Ramos (cell line): ENCODE measurements around the gene SEL1L3.

Experiments
- in situ Hi-C: fragments of 300-500 bp; cut with MboI; formaldehyde crosslinking; loops from one replicate; pipeline ENCODE4 v1.14.3; 2022; ENCODE audit warnings: low sequenced_read_pairs; ENCODE audit not compliant: unreplicated experiment

Gene SEL1L3

DNA sequence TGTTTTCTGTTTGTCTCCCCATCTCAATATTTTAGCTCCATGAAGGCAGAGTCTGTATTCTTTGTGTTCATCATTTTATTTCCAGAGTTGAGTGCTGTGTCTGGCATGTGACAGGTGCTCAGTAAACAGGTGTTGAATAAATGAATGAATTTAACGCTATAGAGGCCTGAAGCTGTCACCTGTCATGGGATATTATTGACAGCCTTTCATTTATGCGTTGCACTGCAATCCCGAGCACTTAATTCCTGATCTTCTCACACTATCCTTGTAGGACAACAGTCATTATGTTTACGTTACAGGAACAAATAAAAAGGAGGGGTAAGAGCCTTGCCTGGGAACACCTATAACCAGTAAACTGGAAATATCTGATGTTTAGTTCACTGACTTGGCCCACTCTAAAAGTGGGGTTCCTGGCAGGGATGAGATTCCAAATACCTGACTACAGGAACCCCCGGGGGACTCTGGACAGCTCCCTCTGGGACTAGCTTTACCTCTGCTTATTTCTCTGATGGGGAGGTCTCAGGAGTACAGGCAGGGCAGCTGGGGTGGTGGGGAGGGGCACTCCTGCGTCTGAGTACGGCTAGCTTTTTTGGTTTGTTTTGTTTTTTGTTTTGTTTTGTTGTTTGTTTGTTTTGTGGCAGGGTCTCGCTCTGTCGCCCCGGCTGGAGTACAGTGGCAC, 36.6 kb downstream of the SEL1L3 start:
- in situ Hi-C loops = no loop called here

DNA sequence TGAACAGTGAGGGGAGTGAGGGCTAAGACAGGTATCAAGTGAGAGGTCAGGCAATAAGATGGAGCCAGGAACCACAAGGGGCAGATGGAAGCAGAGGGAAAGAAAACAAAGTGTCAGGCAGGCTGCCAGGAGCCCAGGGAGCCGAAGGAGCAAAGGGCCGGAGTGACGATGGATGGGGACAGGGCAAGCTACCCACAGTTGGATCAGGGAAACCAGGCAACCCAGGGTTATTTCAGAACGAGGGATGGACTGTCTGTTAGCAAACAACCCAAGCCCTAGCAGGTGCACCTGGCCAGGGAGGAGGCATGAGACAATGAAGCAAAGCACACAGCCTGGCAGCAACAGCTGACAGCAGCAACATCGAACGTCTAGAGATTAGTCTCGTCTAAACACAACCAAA, 39.2 kb downstream of the SEL1L3 start:
- in situ Hi-C loops = no loop called here

DNA sequence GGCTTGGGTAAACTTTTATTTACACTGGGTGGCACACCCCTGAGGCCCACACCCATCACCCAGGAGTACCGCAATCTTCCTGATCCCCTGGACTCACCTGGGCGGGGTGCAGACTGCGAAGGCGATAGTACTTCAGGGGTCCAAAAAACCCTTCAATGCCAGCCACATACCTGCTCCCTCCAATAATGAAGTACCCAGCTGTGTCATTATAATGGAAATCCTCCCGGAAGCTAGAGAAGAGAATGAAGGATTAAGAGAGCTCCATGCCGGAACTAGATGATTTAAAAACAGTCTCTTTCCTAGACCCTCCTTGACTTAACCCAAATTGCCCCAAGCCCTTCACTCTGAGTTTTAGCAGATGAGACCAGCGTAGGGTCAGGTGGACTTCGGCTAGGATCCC, 40.9 kb downstream of the SEL1L3 start:
- in situ Hi-C loops = no loop called here

DNA sequence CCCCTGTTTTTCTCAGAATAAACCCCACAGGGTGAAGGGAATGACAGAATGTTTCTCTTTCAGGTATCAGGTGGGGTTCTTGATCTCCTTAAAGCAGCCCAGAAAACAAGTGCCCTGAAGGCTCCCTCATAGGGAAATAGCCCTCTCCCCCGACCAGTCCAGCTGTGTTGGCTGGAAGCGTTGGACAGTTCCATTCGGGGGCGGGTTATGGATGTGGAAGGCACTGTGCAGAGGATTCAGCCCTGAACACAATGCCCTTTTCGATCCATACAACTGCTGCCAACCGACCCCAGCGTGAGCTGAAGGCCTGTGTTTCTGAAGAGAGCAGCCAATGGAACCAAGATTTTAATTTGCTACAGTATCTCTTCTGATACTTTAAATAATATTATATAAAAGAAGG, 41.5 kb downstream of the SEL1L3 start:
- in situ Hi-C loops = no loop called here

DNA sequence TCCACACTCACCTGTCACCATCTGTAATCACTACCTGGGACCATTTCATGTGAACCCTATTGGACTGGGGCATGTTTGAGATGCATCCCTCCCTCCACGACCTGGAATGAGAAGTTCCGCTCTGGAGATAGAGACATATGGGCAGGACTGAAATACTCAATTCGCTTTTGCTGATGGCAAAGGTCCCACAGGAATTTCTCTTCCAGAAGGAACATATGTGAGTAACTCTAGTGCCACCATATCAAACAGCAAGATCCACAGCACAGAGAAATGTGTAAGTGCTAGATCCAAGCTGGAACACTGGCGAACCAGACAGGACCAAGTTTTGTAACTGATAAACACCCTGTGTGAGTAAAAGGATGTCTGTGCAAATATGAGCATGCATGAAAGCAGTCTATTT, 43.9 kb downstream of the SEL1L3 start:
- in situ Hi-C loops = no loop called here

DNA sequence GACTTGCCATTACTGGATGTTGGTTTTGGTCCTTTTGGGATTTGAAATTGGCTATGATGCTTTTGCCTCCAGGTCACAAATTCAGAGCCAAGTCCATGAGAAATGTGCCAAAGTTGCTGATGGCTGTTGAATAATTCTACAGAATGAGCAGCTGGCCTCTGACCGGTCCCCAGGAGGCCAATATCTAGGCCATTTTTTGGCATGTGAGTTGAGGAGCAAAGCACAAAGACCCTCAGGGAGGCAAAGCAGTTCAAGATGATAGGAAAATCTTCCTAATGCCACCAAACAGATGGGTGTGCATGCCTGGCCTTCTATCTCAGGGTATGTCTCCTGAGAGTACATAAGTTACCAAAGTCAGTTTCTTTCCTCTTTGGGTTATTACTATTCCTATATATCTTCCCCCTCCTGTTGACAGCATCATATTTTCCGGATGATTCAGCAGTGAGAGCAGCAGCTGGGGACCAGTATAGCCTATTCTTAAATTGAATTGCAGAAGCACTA, 44.4 kb downstream of the SEL1L3 start:
- in situ Hi-C loops = no loop called here

DNA sequence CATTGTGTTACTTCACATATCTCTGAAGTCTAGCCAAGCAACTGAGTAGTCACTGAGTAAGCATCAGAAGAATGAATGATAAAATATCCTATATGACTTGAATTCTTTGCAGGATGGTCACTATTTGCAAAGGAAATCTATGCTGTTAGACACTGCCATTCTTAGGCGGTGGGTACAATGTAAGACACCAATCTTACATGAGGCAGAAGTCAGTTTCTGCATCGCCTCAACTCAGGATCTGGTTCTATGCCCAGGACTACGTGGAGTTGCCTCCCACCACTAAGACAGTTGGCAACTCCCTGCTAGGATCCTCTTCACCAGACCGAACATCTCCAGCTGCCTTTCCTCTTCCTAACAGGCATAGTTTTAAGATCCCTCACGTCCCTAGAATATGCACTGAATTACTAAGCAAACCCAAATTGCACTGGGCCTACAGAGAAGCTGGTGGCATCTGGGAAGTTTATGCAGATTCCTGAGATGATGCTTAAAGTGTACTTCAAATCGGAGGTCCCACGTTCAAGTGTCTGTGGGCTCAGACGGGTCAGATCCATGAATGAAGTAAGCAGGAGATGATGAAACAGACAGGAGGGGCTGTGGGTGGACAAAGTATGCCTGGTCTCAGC, 45.6 kb downstream of the SEL1L3 start:
- in situ Hi-C loops = no loop called here

DNA sequence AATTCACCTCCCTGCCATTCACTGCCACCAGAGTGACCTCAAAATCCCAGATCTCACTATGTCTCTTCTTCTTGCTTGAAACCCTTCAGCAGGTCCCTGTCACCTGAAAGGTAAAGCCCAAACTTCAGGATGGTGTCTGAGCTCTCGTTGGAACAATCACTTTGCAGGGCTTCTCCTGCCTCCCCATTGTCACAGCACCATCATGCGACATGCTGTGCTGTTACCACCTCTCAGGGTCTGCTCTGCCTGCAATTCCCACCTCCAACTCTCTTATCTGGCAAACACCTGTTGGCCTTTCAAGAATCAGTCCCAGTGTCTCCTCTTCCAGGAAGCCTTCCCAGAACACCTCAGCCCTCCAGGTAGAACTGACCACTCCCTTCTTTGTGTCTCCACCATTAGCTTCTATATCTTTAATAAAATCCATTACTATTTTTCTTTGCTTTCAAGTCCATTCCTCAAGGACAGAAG, 46.2 kb downstream of the SEL1L3 start:
- in situ Hi-C loops = no loop called here

DNA sequence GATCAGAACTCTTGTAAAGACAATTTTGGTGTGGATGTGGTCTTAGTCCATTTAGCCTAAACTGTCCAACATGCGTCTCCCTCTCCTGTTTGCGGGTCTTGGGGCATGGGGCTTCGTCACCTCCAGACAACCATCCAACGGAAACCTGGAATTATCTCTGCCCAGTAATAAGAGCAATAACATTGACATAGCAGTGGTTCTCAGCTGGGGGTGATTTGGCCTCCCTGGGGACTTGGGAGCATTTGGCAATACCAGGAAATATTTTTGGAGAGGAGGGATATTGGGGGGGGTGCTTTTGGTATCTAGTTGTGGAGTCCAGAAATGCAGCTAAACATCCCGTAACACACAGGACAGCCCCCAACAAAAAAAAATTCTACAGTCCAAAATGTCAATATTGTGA, 47.2 kb downstream of the SEL1L3 start:
- in situ Hi-C loops = no loop called here

DNA sequence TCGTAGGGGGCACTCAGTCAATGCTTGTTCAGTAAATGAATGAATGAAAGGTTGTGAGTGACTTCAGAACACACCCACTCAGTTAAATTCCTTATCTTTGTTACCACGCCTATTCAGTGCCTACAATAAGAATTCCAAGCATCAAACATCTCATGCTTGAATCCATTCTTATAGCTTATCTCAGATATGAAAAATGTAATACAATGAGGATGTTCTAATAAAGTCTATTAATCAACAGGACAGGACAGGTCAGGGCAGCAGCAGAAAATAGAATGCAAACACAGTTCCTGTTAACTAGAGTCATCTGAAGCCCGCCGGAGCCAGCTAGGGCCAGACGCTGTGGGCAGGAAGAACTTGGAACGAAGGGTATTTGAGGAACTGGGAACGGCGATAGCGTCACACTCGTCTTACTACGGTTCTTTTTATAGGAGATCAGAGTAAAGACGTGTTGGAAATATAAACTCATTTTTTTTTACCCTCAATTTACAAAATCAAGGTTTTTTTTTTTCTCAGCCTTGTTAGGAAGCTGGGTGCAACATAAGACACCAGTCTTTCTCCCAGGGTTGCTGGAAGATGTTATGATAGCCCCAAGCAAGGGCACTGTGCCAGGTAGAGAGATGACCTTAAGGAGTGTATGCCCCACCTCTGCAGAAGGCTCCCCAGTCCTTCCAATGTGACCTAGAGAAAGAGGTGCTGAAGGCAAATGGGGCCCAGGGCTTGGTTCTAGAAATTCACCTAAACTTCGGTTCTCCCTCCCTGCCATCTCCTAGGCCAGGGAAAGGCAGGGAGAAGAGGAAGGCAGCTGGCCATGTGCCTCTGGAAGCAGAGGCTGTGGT, 48.3 kb downstream of the SEL1L3 start:
- in situ Hi-C loops = no loop called here

DNA sequence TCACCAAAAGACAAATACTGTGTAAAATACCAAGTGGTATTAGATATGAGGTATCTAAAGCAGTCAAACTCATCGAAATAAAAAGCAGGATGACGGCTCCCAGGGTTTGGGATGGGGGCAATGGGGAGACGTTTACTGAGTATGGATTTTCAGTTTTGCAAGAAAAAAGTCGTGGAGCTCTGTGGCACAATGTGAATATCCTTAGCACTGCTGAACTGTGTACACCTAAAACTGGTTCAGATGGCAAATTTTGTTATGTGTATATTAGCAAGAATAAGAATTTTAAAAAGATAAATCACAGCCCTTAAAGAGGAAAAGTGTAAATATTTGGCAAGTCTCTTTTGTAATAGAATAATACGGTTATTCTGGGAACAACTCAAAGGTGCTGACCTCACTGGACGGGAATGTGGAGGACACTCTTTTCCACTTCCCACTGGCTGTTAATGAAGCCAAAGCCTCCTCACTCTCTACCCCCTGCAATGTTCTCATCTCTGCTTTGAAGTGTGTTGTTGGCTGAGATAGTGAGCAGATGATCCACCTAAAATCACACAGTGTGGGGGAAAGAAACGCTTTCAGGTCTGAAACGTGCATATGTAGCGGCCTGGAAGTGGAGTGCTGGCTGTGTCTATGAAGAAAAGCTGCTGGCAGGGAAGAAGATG, 49.2 kb downstream of the SEL1L3 start:
- in situ Hi-C loops = no loop called here

DNA sequence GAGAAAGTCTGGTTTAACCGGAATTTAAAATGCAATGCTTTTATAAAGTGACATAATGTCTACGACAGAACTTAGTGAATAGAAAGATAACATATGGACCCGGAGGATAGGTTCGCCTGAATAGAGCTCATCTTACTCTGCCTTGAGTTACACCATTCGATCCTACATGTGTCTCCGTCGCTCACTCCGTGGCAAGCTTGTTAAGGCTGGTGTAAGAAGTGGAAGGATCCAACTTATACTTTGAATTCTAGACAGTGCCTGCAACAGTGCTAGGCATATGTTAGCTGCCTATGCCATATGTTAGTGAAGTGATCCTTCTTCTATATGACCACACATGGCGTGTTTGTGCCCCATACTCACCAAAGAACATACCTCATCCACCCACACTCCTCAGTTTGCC, 50.9 kb downstream of the SEL1L3 start:
- in situ Hi-C loops = no loop called here

DNA sequence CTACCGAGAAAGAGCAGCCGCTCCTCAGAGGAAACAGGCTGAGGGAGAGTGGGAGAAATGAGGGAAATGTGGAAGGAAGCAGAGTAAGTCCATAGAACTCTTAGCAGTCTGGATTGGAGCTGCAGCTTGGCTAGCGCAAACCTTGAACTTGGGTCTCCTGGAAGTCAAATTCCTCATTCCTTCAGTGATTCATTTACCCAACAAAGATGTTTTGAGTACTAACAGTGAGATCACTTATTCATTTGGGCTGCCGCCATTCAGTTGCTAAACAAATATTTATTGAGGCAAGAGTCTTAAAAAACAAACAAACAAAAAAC, 51.5 kb downstream of the SEL1L3 start:
- in situ Hi-C loops = no loop called here

DNA sequence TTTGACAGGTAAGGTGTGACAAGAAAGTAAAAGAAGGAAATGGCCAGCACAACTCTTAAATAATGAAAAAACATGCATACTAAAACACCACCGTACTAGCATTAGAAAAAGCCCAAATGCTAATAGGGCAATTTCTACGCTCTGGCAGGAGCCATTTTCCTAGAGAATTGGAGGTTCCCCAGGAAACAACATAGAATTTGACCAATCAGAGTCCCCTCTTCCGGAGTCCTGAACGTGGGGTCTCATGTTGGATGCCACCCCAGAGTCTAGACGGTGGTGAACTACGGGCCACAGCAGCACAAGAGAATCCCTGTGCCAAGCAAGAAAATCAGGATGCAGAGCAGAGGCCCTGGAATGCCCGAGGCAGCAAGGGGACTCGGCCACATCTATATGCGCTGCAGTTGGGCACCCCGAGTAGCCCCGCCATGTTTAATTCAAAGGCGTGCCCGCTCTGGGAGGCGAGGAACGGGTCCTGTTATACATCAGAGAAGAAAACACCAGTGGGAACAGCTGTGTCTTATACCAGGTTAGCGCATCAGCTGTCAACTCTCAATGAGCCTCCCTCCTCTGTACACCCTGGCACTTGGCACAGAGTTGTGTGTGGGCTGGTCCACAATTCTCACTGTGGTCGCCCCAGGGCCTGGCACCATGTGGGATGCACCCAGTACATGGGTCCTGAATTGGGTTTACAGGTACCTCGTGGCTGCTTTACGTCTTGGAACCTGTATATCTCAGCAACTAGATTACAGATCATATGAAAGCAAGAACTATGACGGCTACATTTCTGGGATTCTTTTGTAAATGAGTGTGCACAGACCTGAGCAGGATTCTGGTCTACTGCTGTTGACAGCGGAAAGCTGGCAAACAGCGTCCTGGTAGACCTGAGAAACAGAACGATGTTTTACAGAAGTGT, 52.1 kb downstream of the SEL1L3 start:
- in situ Hi-C loops = no loop called here

DNA sequence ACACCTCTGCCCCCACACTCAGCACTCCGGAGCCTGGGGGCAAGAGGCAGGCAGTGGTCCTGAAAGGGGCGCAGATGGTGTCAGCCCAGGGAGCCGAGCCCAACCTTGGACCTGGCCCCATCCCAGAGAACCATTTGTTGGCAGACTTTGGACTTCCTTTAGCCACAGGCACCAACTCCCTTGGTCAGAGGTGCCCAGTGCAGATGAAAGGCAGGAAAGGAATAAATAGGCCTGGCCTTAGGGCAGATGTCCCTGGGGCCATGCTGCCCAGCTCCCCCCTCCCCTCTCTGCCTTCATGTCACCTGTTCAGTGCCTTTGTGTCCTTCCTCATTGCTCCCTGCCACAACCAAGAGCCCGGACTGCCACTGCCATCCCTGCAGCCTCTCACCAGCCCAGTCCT, 52.8 kb downstream of the SEL1L3 start:
- in situ Hi-C loops = no loop called here

DNA sequence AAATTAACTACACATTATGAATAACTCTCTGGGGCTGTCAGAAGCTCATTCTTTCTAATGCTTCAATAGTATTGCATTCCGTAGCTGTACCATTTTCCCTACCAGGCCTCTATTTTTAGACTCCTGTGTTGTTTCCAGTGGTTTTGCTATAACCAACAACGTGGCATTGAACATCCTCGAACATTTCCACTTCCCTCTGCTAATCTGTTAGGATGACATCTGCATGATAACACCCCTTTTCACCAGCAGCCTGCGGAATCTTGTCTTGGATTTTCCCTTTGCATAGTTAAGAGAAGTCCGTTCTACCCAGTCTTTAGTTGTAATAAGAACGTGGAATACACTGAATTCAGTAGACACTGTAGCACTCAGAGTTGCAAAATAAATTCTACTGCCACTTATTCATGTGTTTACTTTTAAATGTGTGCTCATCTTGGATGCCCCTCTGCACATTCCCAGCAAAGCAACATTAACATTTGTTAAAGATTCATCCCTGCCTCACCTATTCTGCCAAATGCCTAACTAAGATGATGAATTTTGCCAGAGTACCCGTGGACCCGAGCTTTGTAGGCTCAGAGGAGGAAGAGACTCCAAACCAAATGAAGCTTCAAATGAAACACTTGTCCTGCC, 55.6 kb downstream of the SEL1L3 start:
- in situ Hi-C loops = no loop called here

DNA sequence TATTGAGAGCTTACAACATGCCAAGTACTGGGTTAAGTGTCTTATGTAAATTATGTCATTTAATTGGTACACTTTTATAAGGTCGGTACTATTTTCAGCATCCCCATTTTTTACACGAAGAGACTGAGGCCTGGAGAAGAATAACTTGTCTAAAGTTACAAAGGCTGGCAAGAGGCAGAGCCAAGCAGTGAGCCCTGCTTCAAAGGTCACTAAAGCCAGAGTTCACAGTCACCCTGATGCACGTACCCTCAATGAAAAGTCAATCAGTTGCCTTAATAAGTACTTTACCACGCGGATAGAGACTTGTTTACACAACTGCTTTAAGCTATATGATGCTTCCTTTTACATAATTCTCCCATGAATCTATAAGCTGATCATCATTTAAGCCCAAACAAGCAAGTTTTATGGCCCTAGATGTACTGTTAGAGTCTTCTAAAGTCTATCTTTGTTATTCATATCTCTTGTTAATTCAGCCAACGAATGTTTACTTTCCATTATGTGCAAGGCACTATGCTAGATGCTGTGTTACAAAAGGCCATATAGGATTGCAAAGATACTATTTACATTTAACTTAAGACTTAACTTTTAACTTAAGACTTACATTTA, 57.4 kb downstream of the SEL1L3 start:
- in situ Hi-C loops = no loop called here

DNA sequence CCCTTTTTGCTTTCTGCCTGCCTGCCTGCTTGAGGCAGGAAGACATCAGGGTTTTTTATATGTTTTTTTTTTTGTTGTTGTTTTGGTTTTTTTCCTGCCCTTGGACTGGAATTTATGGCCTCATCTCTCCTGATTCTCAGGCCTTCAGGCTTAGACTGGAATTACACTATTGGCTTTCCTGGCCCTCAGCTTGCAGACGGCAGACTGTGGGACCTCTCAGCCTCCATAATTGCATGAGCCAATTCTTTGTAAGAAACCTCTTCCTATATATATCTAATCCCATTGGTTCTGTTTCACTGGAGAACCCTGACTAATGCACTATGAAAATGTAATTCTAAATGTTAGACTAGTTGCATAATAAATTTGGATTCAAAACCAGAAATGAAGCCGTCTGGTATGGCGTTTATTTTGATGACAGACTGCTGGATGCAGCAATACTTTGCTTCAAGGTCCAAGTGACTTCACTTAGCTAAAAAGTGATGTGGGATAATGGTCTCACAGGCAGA, 59.0 kb downstream of the SEL1L3 start:
- in situ Hi-C loops = no loop called here

DNA sequence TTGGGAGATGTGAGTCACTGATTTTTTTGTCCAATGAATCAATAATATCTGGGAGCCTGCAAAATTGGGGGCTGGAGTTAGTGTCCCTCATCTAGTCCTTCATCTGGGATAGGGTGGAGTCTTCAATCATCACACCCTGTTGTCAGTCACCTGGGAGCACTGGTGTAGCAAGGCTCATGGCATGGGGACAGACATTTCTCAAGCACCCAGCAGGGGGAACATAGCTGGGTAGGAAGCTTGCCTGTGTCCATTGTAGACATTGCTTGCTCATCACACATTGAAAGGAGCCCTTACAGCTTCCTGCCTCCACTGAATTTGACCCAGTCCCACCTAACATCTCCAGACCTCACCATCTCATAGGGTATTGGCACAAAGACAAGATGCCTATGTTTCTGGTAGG, 61.2 kb downstream of the SEL1L3 start:
- in situ Hi-C loops = no loop called here
